Stimulated activated CD8-positive, alpha-beta memory T cell treated with anti-CD3 and anti-CD28 coated beads, Interleukin-7, amount 100 ng/mL, for 1 hour (primary cell): Measurements from ENCODE around the gene ADGRG1.

ENCODE experiments used
- DNase-seq, 2 donors: peaks; one replicate each; pipeline ENCODE4 v3.0.0-alpha.2; 2020; ENCODE audit warnings: low read depth in 2 of 2

The ADGRG1 gene

GRCh38 chr16:57635266-57636097, 7.1 kb downstream of the ADGRG1 start:
- no peak for DNase-seq

GRCh38 chr16:57636184-57636583, 7.8 kb downstream of the ADGRG1 start:
- no peak for DNase-seq

- DNase-seq = no peak
These were observed 8.6 kb downstream of the ADGRG1 start for GRCh38 chr16:57637020-57637419.

GRCh38 chr16:57637424-57637823, 9.0 kb downstream of the ADGRG1 start:
- no peak for DNase-seq

- DNase-seq = no peak
These were observed 9.5 kb downstream of the ADGRG1 start for GRCh38 chr16:57637965-57638364.

GRCh38 chr16:57638381-57638780, 10.0 kb downstream of the ADGRG1 start:
- DNase-seq = no peak

- DNase-seq = no peak
These were observed 10.9 kb downstream of the ADGRG1 start for GRCh38 chr16:57639172-57639887.

GRCh38 chr16:57640185-57640584, 11.8 kb downstream of the ADGRG1 start:
- DNase-seq = no peak

- no peak for DNase-seq
These were observed 12.2 kb downstream of the ADGRG1 start for GRCh38 chr16:57640612-57641011.

GRCh38 chr16:57642160-57643135, 14.0 kb downstream of the ADGRG1 start:
- no peak for DNase-seq

GRCh38 chr16:57643147-57643874, 14.9 kb downstream of the ADGRG1 start:
- no peak for DNase-seq

- DNase-seq = no peak
These were observed 15.5 kb downstream of the ADGRG1 start for GRCh38 chr16:57643910-57644309.

GRCh38 chr16:57644383-57645014, 16.1 kb downstream of the ADGRG1 start:
- no peak for DNase-seq

- no peak for DNase-seq
These were observed 16.7 kb downstream of the ADGRG1 start for GRCh38 chr16:57645169-57645568.

- no peak for DNase-seq
These were observed 17.4 kb downstream of the ADGRG1 start for GRCh38 chr16:57645691-57646387.

- peak in 1 of 2 donors; percentile 13 for DNase-seq
These were observed 18.1 kb downstream of the ADGRG1 start for GRCh38 chr16:57646388-57647039.

GRCh38 chr16:57647136-57647875, 18.9 kb downstream of the ADGRG1 start:
- DNase-seq = no peak

GRCh38 chr16:57648125-57648524, 19.7 kb downstream of the ADGRG1 start:
- no peak for DNase-seq
